Subcutaneous adipose tissue (tissue), 4 donors: Measurements from ENCODE around the gene CYGB. TPM values are rescaled to one million over a fixed set of nuclear protein-coding genes. Genes with fewer than 3 reads are reported as not detected.

Experiments used
- CTCF ChIP-seq: fragments of 450-650 bp; IDR thresholded peaks from one replicate; pipeline ENCODE4 v1.5.1; 2016; ENCODE audit warnings: low read depth, mild to moderate bottlenecking, control low read depth, antibody characterized with exemption, moderate library complexity
- total RNA-seq, 4 donors: library from RNA; depleted of rRNA; stranded (reverse); fragments of >200 nt; gene quantifications; one replicate each; pipeline ENCODE4 v1.1.0, GENCODE V29; 2016

Gene CYGB
- total RNA-seq, 4 donors from 2014 or later = 29.9 to 48.6 (median 40.3) TPM

GRCh38 chr17:76517638-76518038 lies 19.9 kb downstream of the CYGB start:
- no peak for TF ChIP-seq CTCF

- TF ChIP-seq CTCF = no peak
Observed at GRCh38 chr17:76515274-76515949, 22.1 kb downstream of the CYGB start.

GRCh38 chr17:76513306-76513692 lies 24.2 kb downstream of the CYGB start:
- TF ChIP-seq CTCF = no peak

- no peak for TF ChIP-seq CTCF
Observed at GRCh38 chr17:76512366-76513305, 24.9 kb downstream of the CYGB start.

- no peak for TF ChIP-seq CTCF
Observed at GRCh38 chr17:76511668-76512365, 25.7 kb downstream of the CYGB start.

- no peak for TF ChIP-seq CTCF
Observed at GRCh38 chr17:76510831-76511244, 26.7 kb downstream of the CYGB start.
